GM12801 (cell line): ENCODE data around the gene NDUFAF5.

Experiments used
- CTCF ChIP-seq: IDR thresholded peaks from one replicate; pipeline ENCODE4 v1.5.1; 2011; ENCODE audit warnings: control low read depth; ENCODE audit not compliant: insufficient read length; ENCODE audit errors: extremely low read depth

Gene NDUFAF5

GRCh38 chr20:13745784-13746183 lies 39.0 kb upstream of the NDUFAF5 start:
- TF ChIP-seq CTCF = no peak

GRCh38 chr20:13749811-13750210 lies 35.0 kb upstream of the NDUFAF5 start:
- no peak for TF ChIP-seq CTCF

GRCh38 chr20:13753436-13754036 lies 31.3 kb upstream of the NDUFAF5 start:
- TF ChIP-seq CTCF = no peak

GRCh38 chr20:13755809-13756208 lies 29.0 kb upstream of the NDUFAF5 start:
- TF ChIP-seq CTCF = no peak

- no peak for TF ChIP-seq CTCF
These were observed 28.3 kb upstream of the NDUFAF5 start for GRCh38 chr20:13756551-13756950.

- TF ChIP-seq CTCF = no peak
These were observed 25.9 kb upstream of the NDUFAF5 start for GRCh38 chr20:13758884-13759283.

GRCh38 chr20:13765299-13765698 lies 19.5 kb upstream of the NDUFAF5 start:
- TF ChIP-seq CTCF = no peak

- TF ChIP-seq CTCF = no peak
These were observed 18.9 kb upstream of the NDUFAF5 start for GRCh38 chr20:13765868-13766416.
